ENCODE measurements around the gene TSPAN14. TPM values are rescaled to one million over a fixed set of nuclear protein-coding genes. Genes with fewer than 3 reads are reported as not detected.
A peak's percentile ranks its signal among the peaks of the same experiment; 100 is the strongest.

The TSPAN14 gene
- total RNA-seq, 4 donors from 2014 or later: 61.6 to 83.4 (median 77.9) TPM

DNA sequence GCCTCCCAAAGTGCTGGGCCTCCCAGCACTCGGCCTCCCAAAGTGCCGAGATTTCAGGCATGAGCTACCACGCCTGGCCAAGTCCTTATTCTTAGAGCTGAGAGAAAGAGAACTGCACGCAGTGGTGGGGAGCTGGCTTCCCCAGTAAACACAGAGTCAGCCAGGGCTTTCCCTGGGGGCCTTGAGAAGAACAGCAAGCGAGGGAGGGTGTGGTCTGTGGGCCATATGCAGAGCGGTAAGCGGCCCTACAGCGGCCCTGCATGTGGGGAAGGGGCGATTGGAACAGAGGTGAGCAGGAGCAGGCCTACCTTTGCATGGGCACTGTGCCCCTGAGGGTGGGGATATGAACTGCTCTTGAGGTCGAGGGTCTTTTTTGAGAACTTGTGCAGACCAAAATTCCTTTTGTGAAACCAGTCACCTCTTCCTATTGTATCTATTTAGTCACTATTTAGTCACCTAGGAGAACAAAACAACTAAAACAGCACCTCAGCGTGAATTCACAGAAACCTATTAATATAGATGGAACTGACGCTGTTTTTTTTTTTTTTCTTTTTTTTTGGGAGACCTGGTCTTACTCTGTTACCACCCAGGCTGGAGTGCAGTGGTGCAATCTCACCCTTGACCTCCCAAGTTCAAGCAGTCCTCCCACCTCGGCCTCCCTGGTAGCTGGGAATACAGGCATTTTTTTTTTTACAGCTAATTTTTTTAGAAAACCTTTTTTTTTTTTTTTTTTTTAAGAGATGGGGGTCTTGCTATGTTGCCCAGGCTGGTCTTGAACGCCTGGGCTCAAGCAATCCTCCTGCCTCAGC, 46.7 kb downstream of the TSPAN14 start:
- Histone ChIP-seq H3K9me3 (no peaks in the 10 kb centered on the region), H3K36me3 (no peaks in the 10 kb centered on the region), H3K4me3 (replicated peaks in 1 of 3) (no peak overlapping the region), H3K4me1 (peaks cover 75 to 98% of the 10 kb centered on the region in 2 donors), H3K27ac (peak overlapping the region; percentile 69 to 94 (median 86)), H3K27me3 (no peaks in the 10 kb centered on the region)
- intact Hi-C loops (cut with DNase I): loop anchor here (5.0 to 10.0 kb wide), 2 partner anchors 53 to 116 kb away; no protein-coding TSS in a partner anchor
- no peak for DNase-seq
- 70 to 71% methylated on average over 11 to 14 of the region's 14 CpGs for WGBS, 2 donors
- TF ChIP-seq POLR2A (IDR thresholded peaks at IDR 0.05): no peak
- TF ChIP-seq, protein P1, sequence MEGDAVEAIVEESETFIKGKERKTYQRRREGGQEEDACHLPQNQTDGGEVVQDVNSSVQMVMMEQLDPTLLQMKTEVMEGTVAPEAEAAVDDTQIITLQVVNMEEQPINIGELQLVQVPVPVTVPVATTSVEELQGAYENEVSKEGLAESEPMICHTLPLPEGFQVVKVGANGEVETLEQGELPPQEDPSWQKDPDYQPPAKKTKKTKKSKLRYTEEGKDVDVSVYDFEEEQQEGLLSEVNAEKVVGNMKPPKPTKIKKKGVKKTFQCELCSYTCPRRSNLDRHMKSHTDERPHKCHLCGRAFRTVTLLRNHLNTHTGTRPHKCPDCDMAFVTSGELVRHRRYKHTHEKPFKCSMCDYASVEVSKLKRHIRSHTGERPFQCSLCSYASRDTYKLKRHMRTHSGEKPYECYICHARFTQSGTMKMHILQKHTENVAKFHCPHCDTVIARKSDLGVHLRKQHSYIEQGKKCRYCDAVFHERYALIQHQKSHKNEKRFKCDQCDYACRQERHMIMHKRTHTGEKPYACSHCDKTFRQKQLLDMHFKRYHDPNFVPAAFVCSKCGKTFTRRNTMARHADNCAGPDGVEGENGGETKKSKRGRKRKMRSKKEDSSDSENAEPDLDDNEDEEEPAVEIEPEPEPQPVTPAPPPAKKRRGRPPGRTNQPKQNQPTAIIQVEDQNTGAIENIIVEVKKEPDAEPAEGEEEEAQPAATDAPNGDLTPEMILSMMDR (IDR thresholded peaks at IDR 0.05): no peak

DNA sequence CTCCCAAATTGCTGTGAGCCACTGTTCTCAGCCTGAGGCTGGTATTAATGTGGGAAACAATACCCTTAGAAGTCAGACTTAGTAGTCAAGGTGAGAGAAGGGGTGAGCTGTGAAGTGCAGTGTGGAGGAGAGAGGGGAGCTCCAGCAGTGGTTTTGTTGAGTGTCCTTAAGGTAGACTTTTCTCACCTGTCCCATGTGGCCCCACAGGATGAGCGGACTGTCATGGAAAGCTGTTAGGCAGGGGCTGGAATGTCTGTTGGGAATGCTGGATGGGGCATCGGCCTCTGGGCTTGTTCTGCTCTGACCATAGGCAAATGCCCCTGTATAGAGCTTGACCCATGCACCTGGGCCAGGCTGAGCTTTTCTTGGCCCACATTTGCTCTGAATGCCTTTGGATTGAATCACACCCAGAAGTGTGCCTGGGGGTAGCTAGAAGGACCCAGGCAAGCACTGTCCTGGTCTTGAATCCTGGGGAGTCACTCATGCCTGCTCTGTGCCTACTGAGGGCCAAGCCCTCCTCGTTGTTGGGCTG, 47.3 kb downstream of the TSPAN14 start:
- WGBS, 2 donors: 89 to 93% methylated on average over 1 to 3 of the region's 3 CpGs
- H3K36me3 ChIP-seq: no peaks in the 10 kb centered on the region
- H3K9me3 ChIP-seq: no peaks in the 10 kb centered on the region
- H3K27ac ChIP-seq: peak overlapping the region in 2 of 3 donors; percentile 86 to 94
- intact Hi-C loops (cut with DNase I): loop anchor here (5.0 to 10.0 kb wide), 2 partner anchors 54 to 117 kb away; no protein-coding TSS in a partner anchor
- TF ChIP-seq POLR2A (IDR thresholded peaks at IDR 0.05): no peak
- TF ChIP-seq, protein P1 (IDR thresholded peaks at IDR 0.05): no peak
- H3K4me3 ChIP-seq (replicated peaks in 1 of 3): no peak overlapping the region
- peaks cover 80 to 98% of the 10 kb centered on the region in 2 donors for H3K4me1 ChIP-seq
- no peak for DNase-seq
- no peaks in the 10 kb centered on the region for H3K27me3 ChIP-seq

DNA sequence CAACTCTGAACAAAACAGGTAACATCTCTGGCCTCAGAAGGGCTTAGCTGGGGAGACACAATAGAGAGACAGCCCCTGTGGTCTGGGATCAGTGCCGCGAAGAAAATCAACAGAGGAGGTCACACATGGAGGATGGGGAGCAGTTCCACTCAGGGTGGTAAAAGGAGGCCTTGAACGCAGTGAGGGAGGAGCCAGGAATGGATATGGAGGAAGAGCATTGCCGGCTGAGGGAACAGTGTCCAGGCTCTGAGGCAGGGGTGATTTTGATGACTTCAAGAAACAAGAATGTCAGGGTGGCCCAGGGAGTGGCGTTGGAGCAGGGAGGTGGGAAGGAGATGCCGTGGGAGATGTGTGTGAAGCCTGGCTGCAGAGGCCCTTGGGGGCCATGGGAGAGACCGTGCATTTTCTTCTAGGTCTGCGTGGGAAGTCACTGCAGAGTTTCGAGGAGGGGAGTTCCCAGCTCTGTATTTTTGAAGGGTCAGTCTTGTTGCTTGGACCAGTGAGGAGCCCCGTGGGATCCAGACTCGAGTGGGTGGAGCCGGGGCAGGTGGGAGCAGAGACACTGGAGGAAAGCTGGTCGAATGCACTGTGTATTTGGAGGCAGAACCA, 47.9 kb downstream of the TSPAN14 start:
- DNase-seq: no peak
- WGBS, 2 donors: 76 to 85% methylated on average over 13 of the region's 13 CpGs
- intact Hi-C loops (cut with DNase I): loop anchor here (5.0 to 10.0 kb wide), 2 partner anchors 55 to 117 kb away; no protein-coding TSS in a partner anchor
- Histone ChIP-seq H3K36me3 (peaks cover 0 to 1% of the 10 kb centered on the region in 2 donors), H3K4me1 (peaks cover 80 to 100% of the 10 kb centered on the region in 2 donors), H3K27ac (peak overlapping the region in 2 of 3 donors; percentile 86 to 94), H3K4me3 (replicated peaks in 1 of 3) (no peak overlapping the region), H3K9me3 (no peaks in the 10 kb centered on the region), H3K27me3 (no peaks in the 10 kb centered on the region)
- TF ChIP-seq POLR2A (IDR thresholded peaks at IDR 0.05): no peak
- TF ChIP-seq, protein P1 (IDR thresholded peaks at IDR 0.05): no peak

DNA sequence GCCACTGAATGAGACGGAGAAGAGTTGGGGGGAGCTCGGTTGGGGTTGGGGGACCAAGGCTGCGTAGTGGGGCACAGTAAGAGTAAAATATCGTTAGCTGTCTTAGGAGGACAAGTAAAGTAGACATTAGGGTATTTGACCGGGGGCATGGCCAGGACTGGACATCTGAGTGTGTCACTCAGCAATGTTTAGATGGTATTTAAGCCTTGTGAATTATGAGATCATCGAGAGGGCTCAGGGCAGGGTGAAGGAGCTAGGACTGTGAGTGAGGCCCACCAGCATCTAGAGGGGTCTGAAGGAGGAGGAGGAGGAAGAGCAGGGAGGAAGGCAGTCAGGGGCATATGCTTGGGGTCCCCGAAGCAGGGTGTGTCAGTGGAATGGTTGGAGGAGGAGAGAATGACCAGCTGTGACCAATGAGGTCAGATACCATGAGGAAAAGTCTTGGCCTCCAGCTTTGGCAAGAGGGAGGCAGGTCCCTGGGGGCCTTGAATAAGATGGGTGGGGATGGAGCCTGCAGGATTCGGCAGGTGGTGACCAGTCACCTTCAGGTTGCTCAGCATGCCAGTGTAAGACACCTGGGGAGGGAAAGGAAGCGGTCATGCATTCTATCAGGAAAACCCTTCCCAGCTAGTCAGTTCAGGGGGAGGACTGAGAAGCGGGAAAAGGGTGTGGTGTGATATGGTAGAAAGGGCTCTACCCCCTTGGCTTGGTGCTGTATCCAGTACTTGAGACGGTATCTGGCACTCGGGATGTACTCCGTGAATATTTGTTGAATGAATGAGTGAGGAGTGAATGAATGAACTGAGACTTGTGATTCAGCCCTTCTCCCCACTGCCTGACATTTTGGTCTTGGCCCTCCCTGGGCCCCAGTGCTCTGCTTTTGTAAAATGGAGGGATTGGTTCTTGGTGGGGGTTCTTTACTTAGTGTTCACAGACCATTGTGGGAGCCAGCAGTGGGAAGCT, 48.8 kb downstream of the TSPAN14 start:
- no peak overlapping the region for H3K4me3 ChIP-seq (replicated peaks in 1 of 3)
- WGBS, 2 donors: 77% methylated on average over 13 of the region's 13 CpGs
- peaks cover 3 to 8% of the 10 kb centered on the region in 2 donors for H3K36me3 ChIP-seq
- DNase-seq: no peak
- no peaks in the 10 kb centered on the region for H3K9me3 ChIP-seq
- H3K27ac ChIP-seq: peak overlapping the region; percentile 20 to 94 (median 86)
- intact Hi-C loops (cut with DNase I): loop anchor here (5.0 to 10.0 kb wide), 2 partner anchors 56 to 118 kb away; no protein-coding TSS in a partner anchor
- H3K27me3 ChIP-seq: no peaks in the 10 kb centered on the region
- peaks cover 73 to 92% of the 10 kb centered on the region in 2 donors for H3K4me1 ChIP-seq
- TF ChIP-seq POLR2A (IDR thresholded peaks at IDR 0.05): no peak
- TF ChIP-seq, protein P1 (IDR thresholded peaks at IDR 0.05): no peak
